CD4-positive, alpha-beta T cell (primary cell): ENCODE measurements around the gene FOSL2. TPM values are rescaled to one million over a fixed set of nuclear protein-coding genes. Genes with fewer than 3 reads are reported as not detected.

Source experiments
- ATAC-seq: fragments of 200-7000 bp; cut with Tn5 transposase; one replicate; pipeline ENCODE4 v1.10.0; 2022; ENCODE audit warnings: mild to moderate bottlenecking; ENCODE audit not compliant: poor library complexity
- CTCF ChIA-PET: fragments of 350-600 bp; sonication (Branson Sonifier 250); formaldehyde crosslinking; loops from one replicate; lab custom pipeline; 2021; ENCODE audit warnings: antibody characterized with exemption, inconsistent platforms; lab: Charles Lee
- POLR2A ChIA-PET: fragments of 350-600 bp; sonication (Branson Sonifier 250); formaldehyde crosslinking; loops from one replicate; lab custom pipeline; 2021; ENCODE audit warnings: antibody characterized with exemption, inconsistent platforms; lab: Charles Lee
- DNase-seq, 14 experiments: peaks; one replicate each; pipeline ENCODE4 v3.0.0-alpha.2; 2013 to 2020; ENCODE audit warnings: mixed read lengths in 2 of 14
- H3K27ac ChIP-seq, 2 donors: one replicate each; pipeline versions ENCODE4 v1.5.1 to v1.7.0; 2013; ENCODE audit warnings: low read length in 2 of 2, low read depth in 1 of 2, mild to moderate bottlenecking in 1 of 2
- H3K27me3 ChIP-seq, 2 experiments: 1 replicate in 1 of 2; 2 replicates in 1 of 2; pipeline versions ENCODE4 v1.6.1 to v1.7.0; 2013; ENCODE audit warnings: low read length in 2 of 2, control low read depth in 1 of 2, mild to moderate bottlenecking in 1 of 2, moderate library complexity in 1 of 2; ENCODE audit not compliant: insufficient read depth in 2 of 2, control insufficient read depth in 1 of 2
- H3K36me3 ChIP-seq: one replicate; pipeline ENCODE4 v1.6.1; 2013; ENCODE audit warnings: low read length, control low read depth; ENCODE audit not compliant: insufficient read depth
- H3K4me1 ChIP-seq: one replicate; pipeline ENCODE4 v1.6.1; 2013; ENCODE audit warnings: low read length, control low read depth; ENCODE audit not compliant: insufficient read depth
- H3K4me3 ChIP-seq: one replicate; pipeline ENCODE4 v1.5.1; 2013; ENCODE audit warnings: mild to moderate bottlenecking, low read length, moderate library complexity
- H3K9me3 ChIP-seq, 2 experiments: 1 replicate in 1 of 2; 2 replicates in 1 of 2; pipeline versions ENCODE4 v1.6.1 to v1.7.0; 2013; ENCODE audit warnings: low read length in 2 of 2, mild to moderate bottlenecking in 2 of 2, control low read depth in 1 of 2, moderate library complexity in 1 of 2; ENCODE audit not compliant: control insufficient read depth in 1 of 2, insufficient read depth in 1 of 2
- H3K27ac Mint-ChIP-seq: one replicate; pipeline ENCODE4 v1.8.0; 2020; ENCODE audit warnings: mixed read lengths
- H3K27me3 Mint-ChIP-seq: one replicate; pipeline ENCODE4 v1.8.0; 2021; ENCODE audit warnings: mixed read lengths
- H3K36me3 Mint-ChIP-seq: one replicate; pipeline ENCODE4 v1.8.0; 2021; ENCODE audit warnings: low read depth, mixed read lengths
- H3K4me1 Mint-ChIP-seq: one replicate; pipeline ENCODE4 v1.8.0; 2021; ENCODE audit warnings: low read depth, mixed read lengths
- H3K4me3 Mint-ChIP-seq: one replicate; pipeline ENCODE4 v1.8.0; 2020; ENCODE audit warnings: mild to moderate bottlenecking, mixed read lengths
- H3K9me3 Mint-ChIP-seq: one replicate; pipeline ENCODE4 v1.8.0; 2020; ENCODE audit warnings: mixed read lengths
- intact Hi-C, 2 experiments: fragments of 100-400 bp; cut with DNase I in 1 of 2; cut with micrococcal nuclease in 1 of 2; formaldehyde crosslinking; loops; one replicate each; pipeline versions ENCODE4 v1.15.1 to v1.9.0; 2023 to 2025; cut with DNase I, micrococcal nuclease
- total RNA-seq, 174 experiments: library from RNA in 2 of 174; stranded (reverse) in 2 of 174; gene quantifications; one replicate each; pipeline ENCODE4 v1.2.3 and lab custom pipeline; 2021 to 2026
- TF ChIP-seq, protein P1 (sequence below): fragments of 200-600 bp; IDR thresholded peaks from one replicate; pipeline ENCODE4 v1.8.0; 2022; ENCODE audit warnings: antibody characterized with exemption, mild to moderate bottlenecking

The FOSL2 gene
- total RNA-seq, 2 experiments from 2014 or later = 152 to 155 TPM

DNA sequence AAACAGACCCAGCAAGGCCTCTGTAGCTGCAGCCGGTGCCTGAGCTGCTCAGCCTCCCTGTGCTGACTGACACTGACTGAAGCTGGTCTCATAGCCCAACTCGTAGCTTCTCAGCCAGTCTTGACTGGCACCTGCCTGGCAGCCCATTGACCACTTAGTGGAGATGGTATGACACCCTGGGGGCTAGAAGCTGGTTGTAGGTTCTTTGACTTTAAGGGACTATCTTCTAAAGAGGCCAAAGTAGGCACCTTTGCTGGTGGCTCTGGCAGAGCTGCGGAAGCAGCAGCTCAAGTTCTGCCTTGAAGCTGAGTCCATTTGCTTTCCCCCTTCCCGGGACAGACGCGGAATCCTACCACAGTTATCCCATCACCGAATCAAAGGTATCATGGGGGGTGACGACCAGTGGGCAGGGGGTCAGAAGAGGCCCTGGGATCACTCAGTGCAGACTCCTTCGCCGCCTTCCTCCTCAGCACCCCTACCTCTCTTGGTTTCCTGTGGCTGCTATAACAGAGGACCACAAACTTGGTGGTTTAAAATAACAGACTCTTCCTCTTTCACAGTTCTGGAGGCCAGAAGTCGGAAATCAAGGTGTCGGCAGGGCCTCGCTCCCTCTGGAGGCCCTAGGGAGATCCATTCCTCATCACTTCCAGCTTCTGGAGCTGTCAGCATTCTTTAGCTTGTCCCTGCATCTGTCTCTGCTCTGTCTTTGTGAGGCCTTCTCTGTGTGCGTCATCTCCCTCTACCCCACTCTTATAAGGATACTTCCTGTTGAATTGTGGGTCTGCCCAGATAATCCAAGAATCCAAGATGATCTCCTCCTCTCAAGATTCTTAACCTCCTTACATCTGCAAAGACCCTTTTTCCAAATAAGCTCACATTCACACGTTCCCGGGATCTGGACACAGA is 13.7 kb upstream of the FOSL2 start:
- Mint-ChIP-seq H3K27me3 (no peaks in the 10 kb centered on the region), H3K4me3 (peak overlapping the region; percentile 11), H3K36me3 (no peaks in the 10 kb centered on the region), H3K4me1 (peaks cover 19% of the 10 kb centered on the region), H3K27ac (peak overlapping the region; percentile 3), H3K9me3 (no peaks in the 10 kb centered on the region)
- no peak overlapping the region for H3K4me3 ChIP-seq
- H3K36me3 ChIP-seq = no peaks in the 10 kb centered on the region
- H3K27me3 ChIP-seq = no peaks in the 10 kb centered on the region
- TF ChIP-seq, protein P1, sequence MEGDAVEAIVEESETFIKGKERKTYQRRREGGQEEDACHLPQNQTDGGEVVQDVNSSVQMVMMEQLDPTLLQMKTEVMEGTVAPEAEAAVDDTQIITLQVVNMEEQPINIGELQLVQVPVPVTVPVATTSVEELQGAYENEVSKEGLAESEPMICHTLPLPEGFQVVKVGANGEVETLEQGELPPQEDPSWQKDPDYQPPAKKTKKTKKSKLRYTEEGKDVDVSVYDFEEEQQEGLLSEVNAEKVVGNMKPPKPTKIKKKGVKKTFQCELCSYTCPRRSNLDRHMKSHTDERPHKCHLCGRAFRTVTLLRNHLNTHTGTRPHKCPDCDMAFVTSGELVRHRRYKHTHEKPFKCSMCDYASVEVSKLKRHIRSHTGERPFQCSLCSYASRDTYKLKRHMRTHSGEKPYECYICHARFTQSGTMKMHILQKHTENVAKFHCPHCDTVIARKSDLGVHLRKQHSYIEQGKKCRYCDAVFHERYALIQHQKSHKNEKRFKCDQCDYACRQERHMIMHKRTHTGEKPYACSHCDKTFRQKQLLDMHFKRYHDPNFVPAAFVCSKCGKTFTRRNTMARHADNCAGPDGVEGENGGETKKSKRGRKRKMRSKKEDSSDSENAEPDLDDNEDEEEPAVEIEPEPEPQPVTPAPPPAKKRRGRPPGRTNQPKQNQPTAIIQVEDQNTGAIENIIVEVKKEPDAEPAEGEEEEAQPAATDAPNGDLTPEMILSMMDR = no peak
- DNase-seq (peak in 1 of 14 experiments; percentile 61), ATAC-seq (peak; percentile 73)
- no peaks in the 10 kb centered on the region for H3K9me3 ChIP-seq
- peaks cover 33% of the 10 kb centered on the region for H3K4me1 ChIP-seq
- ChIA-PET POLR2A (interaction anchor here (1.1 to 1.9 kb wide), 3 partner anchors 12 to 44 kb away, joined by 3 to 5 read pairs (median 5); no protein-coding TSS in a partner anchor), CTCF (no interaction called here)
- H3K27ac ChIP-seq = no peak overlapping the region
- intact Hi-C loops = no loop called here

DNA sequence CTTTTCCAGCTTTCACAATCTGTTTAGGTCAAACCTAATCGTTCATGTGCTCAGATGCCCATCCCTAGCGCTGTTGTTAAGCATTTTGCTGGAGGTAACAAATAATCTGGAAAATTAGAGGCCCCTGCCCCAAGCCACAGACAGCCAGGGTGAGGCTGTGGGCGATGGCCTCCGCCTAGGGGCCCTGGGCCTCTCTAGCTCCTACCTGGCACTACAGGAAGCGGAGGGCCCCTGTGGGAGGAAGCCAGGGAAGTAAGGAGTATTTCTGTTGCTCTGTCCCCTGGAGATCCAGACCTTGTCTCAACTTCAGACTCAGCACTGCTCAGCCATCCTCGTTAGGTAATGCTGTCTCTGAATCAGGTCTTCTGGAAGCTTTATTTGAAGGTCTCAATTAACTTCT is 12.4 kb upstream of the FOSL2 start:
- Histone ChIP-seq H3K9me3 (no peaks in the 10 kb centered on the region), H3K36me3 (no peaks in the 10 kb centered on the region), H3K27me3 (no peaks in the 10 kb centered on the region), H3K27ac (no peak overlapping the region), H3K4me1 (peaks cover 33% of the 10 kb centered on the region), H3K4me3 (no peak overlapping the region)
- no peaks in the 10 kb centered on the region for H3K36me3 Mint-ChIP-seq
- H3K9me3 Mint-ChIP-seq = no peaks in the 10 kb centered on the region
- POLR2A ChIA-PET = interaction anchor here (1.9 kb wide), 1 partner anchor 11 kb away, joined by 5 read pairs; no protein-coding TSS in a partner anchor
- intact Hi-C loops = no loop called here
- TF ChIP-seq, protein P1 = no peak
- no peaks in the 10 kb centered on the region for H3K27me3 Mint-ChIP-seq
- H3K4me3 Mint-ChIP-seq = no peak overlapping the region
- peaks cover 19% of the 10 kb centered on the region for H3K4me1 Mint-ChIP-seq
- no peak overlapping the region for H3K27ac Mint-ChIP-seq
- DNase-seq (no peak), ATAC-seq (no peak)
- CTCF ChIA-PET = no interaction called here

DNA sequence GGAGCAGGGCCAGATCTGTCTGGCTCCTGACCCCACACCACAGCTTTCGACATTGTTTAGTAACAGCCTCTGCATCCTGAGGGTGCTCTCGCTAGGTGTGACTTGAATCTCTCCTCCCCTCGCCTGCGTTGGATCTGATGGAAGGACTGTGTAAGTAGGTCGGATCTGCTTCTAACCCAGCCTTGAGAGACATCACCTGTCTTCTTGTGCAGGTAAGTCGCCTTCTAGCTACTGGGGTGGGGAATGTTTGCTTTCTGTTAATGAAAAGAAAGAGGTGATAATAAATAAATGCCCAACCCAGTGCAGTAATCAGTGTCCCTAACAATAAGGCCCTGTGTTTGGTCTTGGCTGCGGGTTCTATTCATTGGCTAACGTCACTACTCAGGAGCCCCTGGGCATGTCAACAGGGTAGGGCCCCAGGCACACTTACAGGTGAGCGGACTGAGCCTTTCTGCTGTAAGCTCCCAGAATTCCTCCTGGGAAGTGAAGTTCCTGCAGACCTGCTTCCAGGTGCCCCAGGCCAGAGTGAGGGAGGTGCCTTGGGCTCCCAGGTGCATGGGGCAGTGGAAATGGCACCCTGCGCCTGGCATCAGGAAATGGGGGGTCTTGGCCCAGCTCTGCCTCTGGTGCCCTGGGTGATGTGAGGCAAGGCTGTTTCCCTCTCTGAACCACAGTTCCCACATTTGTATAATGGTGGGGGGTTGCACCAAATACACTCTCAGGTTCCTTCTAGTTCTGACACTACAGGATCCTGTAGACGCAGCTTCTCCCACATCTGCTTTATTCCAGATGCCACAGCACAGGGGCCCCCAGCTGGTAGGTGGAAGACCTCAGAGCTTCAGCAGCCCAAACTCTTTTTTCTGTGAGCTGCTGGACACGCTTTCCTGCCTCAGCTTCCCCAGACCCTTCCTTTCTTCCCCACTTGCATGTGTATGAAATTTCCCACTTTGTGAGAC is 11.2 kb upstream of the FOSL2 start:
- ATAC-seq (no peak), DNase-seq (no peak)
- Histone ChIP-seq H3K4me1 (peaks cover 33% of the 10 kb centered on the region), H3K9me3 (no peaks in the 10 kb centered on the region), H3K27ac (no peak overlapping the region), H3K27me3 (no peaks in the 10 kb centered on the region), H3K36me3 (no peaks in the 10 kb centered on the region), H3K4me3 (no peak overlapping the region)
- no peaks in the 10 kb centered on the region for H3K36me3 Mint-ChIP-seq
- TF ChIP-seq, protein P1 = no peak
- H3K27ac Mint-ChIP-seq = no peak overlapping the region
- H3K27me3 Mint-ChIP-seq = no peaks in the 10 kb centered on the region
- peaks cover 19% of the 10 kb centered on the region for H3K4me1 Mint-ChIP-seq
- POLR2A ChIA-PET = interaction anchor here (1.1 to 1.9 kb wide), 2 partner anchors 9 to 10 kb away, joined by 4 to 5 read pairs; no protein-coding TSS in a partner anchor
- no peak overlapping the region for H3K4me3 Mint-ChIP-seq
- no peaks in the 10 kb centered on the region for H3K9me3 Mint-ChIP-seq
- intact Hi-C loops = no loop called here
- CTCF ChIA-PET = no interaction called here
